ENCODE data around the gene MPO.

The MPO gene

DNA sequence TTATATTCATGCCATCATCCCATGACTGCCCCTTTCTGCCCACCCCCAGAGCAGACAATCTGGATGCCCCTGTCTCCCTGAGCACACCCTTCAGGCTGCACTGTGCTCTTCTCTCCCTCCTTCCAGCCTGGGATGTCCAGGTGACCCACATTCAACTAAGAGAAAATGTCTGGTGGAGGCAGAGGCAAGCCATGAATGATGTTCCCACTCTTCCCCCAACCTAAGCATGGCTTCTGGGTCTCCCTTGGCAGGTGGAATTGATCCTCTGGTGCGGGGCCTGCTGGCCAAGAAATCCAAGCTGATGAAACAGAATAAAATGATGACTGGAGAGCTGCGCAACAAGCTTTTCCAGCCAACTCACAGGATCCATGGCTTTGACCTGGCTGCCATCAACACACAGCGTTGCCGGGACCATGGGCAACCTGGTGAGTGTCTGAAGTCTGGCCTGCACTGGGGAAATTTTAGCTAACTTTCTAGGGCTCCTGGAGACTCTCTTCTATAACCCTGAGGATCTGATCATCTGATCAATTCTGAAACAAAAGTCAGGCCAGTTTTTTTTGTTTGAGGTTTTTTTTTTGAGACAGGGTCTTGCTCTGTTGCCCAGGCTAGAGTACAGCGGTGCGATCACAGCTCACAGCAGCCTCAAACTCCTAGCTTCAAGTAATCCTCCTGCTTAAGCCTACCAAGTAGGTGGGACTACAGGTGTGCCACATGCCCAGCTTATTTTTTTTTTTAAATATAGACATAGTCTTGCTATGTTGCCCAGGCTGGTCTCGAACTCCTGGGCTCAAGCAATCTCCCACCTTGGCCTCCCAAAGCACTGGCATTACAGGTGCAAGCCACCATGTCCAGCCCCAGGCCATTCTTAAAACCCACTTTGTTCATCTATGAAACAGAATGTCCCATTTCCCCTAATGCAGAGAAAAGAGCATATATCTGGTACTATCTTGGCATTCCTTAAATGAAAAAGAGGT is 14.5 kb downstream of the MPO start:
- DNase-seq (ENCODE audit: low read depth in 2 of 2): no peak

DNA sequence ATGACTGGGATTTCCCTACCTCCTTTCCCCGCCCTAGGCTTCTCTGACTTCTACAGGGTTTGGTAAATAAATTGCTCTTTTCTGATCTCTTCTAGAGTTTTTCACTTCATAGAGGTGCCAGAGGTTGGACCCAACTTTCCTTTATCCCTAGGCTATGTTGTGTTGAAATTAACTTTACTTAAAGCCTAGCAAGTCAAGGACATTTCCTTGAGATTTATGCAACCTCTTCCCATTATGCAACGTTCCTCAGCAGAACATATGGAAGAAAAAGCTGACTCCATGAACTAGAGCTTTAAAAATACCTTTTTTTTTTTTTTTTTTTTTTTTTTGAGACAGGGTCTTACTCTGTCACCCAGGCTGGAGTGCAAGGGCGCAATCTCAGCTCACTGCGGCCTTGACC is 15.5 kb downstream of the MPO start:
- no peak for DNase-seq (ENCODE audit: low read depth in 2 of 2)

DNA sequence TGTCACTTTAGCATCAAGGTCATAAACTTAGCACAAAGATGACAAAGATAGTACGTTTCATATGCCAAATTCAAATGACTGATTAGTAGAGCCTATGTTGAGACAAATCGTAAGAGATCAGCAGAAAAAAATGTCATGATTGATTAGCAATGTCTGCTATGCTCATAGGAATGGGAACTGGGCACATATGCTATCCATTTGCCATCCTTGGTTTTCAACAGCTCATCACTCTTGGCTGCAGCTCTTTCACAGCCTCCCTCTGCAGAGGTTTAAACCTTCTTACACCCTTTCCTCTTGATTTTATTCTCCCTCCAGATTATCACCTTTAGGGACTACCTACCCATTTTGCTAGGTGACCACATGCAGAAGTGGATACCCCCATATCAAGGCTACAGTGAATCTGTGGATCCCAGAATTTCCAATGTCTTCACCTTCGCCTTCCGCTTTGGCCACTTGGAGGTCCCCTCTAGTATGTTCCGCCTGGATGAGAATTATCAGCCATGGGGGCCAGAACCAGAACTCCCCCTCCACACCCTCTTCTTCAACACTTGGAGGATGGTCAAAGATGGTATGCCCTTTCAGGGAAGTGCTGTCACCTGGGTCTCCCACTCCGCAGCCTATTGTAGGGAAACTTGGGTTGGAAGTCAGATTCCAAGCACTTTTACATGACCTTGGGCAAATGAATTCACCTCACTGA is 16.2 kb downstream of the MPO start:
- DNase-seq (ENCODE audit: low read depth in 2 of 2): no peak

DNA sequence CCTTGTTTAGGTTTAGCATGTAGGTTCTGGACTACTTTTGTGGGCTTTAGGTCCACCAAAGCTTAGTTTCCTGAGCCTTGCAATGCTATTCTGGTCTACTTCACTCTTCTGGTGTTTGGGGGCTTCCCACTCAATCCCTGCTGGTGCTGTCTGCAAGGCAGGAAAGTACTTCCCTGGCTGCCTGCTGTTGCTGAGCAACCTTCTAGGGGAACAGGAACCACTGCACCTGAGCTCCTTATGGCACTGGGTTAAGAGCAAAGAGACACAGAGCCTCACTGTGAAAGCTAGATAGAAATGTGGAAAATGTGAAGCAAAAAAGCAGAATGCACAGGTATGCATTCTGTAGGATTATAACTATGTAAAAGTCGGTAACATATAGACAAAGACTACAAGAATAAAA is 17.0 kb downstream of the MPO start:
- DNase-seq (ENCODE audit: low read depth in 2 of 2): no peak

DNA sequence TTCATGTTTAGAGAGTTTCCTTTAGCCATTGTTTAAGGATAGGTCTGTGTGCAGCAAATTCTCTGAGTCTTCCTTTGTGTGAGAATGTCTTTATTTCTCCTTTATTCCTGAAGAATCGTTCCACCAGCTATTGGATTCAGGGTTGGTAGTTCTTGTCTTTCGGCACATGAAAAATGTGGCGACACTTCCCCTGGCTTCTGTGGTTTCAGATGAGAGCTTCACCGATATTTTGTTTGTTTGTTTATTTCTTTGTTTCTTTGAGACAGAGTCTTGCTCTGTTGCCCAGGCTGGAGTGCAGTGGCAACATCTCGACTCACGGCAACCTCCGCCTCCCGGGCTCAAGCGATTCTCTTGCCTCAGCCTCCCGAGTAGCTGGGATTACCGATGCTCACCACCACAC is 18.6 kb downstream of the MPO start:
- no peak for DNase-seq (ENCODE audit: low read depth in 2 of 2)

DNA sequence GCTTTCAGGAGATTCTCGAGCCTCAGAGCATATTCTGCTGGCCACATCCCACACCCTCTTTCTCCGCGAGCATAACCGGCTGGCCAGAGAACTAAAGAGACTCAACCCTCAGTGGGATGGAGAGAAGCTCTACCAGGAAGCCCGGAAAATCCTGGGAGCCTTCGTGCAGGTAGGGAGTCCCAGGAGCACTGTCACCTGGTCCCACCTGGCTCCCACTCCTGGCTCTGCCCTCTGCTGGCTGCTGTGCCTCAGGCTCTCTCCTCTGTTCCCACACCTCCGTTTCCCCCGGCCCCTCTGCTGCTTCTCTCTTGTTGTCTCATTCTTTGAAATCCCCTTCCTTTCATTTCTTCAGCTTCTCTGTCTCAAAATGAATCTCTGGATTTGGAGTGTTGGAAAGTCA is 25.9 kb downstream of the MPO start:
- DNase-seq (ENCODE audit: low read depth in 2 of 2): no peak

DNA sequence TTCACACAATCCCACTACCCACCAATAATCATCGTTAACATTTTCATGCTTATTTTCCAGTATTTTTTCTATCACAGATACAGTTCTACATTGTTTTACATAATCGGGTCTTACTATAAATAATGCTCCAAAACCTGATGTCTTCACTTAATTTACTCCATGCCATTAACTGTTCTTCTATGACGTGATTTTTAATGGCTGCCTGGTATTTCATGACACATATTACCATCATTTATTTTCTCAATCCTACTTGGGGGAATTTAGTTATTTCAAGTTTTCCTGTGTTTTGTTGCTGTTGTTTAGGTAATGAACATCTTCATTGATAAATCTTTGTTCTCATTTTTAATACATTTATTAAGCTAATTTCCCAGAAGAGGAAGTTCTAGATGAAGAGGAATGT is 27.7 kb downstream of the MPO start:
- DNase-seq (ENCODE audit: low read depth in 2 of 2): no peak

DNA sequence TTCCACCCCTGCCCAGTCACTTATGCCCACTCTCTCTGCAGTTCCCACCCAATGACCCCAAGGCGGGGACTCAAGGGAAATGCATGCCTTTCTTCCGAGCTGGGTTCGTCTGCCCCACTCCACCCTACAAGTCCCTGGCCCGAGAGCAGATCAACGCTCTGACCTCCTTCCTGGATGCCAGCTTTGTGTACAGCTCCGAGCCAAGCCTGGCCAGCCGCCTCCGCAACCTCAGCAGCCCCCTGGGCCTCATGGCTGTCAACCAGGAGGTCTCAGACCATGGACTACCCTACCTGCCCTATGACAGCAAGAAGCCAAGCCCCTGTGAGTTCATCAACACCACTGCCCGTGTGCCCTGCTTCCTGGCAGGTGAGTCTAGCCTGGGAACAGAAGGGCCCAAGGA is 28.6 kb downstream of the MPO start:
- no peak for DNase-seq (ENCODE audit: low read depth in 2 of 2)

DNA sequence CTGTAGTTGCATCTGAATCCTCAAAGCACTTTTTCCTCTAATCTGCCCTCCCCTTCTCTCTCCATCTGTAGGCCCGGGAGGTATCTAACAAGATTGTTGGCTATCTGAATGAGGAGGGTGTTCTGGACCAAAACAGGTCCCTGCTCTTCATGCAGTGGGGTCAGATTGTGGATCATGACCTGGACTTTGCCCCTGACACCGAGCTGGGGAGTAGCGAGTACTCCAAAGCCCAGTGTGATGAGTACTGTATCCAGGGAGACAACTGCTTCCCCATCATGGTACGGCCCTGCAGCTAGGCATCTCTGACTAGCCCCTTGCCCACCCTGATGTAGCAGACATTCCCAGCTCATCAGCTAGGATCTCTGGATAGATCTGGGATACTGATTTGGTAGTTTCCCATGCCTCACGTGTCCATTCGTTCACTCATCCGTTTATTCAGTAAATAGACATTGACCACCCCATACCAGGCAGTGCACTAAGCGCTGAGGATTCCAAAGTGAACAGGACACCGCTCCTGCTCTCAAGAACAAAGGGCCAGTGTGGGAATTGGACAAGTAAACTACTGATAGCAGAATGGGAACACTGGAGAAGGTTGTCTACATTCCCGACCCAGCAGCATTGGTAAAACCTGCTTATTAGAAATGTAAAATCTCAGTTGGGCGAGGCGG is 30.3 kb downstream of the MPO start:
- DNase-seq (ENCODE audit: low read depth in 2 of 2): no peak

DNA sequence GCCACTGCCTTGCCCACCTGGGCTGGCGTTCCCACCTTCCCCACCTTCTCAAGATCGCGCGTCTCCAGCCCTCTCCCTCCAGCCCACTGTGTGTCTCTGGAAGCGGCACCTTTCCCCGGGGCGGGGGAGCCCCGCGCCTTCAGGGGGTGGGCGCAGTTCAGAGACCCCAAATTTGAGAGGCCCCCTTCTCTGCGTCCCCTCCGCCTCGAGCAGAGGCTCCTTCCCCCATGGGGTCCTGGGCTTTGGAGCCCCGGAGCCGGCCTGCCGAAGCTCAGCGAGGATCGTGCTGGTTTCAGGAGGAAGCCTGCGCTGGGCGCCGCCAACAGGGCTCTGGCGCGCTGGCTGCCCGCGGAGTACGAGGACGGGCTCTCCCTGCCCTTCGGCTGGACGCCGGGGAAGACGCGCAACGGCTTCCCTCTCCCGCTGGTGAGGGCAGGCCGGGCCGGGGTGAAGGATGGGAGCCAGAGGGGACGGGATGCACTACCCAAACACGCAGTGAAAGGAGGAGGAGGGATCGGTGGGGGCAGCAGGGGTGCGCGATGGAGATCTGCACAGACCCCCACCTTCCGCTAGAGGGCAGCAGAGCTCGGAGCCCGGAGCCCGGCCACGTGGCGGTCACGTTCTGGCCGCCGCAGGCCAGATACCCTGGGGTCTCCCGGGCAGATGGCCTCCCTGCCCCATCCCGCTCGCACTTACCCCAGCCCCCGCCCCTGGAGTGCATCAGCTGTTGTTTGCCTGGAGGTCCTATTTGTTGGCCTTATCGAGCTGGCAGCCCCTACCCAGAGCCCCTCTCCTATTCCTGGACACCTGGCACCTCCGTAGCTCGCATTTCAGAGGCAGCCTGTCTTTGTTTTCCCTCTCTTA is 31.2 kb downstream of the MPO start:
- DNase-seq (ENCODE audit: low read depth in 2 of 2): peak; percentile 50 to 62

DNA sequence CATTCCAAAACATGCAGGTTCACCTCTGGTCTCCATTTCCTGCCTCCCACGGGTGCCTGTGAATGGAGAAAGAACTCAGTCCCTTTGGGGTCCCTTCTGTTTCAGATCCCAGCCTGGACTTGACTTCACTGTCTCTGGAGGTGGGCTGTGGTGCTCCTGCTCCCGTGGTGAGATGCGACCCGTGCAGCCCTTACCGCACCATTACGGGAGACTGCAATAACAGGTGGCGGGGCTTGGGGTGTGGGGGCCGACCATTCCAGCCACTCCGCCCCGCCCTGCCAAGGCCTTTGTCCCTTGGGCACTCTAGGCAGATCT is 31.8 kb downstream of the MPO start:
- DNase-seq (ENCODE audit: low read depth in 2 of 2): no peak

DNA sequence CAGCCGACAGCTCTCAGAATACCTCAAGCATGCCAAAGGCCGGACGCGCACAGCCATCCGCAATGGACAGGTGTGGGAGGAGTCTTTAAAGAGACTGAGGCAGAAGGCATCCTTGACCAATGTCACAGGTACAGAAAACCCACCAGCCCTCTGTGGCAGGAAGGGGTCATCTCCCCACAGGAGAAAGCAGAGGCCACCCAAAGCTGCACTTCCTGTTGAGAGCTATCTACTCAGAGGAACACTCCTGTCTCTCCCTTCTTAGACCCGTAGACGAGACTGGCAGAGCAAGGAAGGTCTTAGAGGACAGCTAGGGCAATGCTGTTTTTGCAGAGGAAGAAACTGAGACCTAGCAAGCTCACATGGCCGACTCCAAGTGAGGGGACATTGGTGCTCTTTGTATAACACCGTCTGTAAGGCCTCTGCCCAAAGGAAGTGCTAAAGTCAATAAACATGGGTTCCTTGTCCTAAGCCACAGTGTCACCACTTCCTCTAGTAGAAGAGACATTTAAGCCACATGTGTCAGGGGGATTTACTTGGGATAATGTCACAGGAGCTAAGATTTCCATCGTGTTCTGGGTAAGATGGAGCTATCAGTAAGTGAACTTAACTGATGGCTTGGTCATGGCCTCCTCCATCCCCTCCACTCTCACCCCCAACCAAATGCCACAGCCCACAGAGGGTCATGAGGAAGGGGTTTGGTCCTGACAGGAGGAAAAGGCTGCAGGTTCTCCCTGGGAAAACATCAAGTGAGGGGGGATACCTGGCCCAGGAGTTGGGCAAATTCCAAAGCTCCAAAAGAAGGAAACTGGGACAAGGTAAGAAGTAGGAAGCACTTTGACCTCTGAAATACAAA is 33.0 kb downstream of the MPO start:
- DNase-seq (ENCODE audit: low read depth in 2 of 2): no peak

DNA sequence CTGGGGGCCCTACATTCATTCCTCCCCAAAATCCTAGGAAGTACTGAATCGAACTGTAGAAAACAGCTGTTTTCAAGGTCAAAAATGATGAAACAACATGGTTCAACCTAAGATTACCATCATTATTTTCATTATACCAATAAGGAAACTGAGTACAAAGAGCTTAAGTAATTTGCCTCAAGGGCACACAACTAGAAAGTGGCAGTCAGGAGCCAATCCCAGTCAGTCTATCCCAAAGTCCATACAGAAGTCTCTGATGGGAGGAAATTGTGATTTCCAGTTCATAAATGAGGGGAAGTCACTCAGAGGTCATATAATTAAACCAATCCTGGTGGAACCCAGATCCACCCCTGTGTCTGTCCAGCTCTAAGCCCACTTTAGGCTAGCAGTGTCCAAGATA is 34.0 kb downstream of the MPO start:
- no peak for DNase-seq (ENCODE audit: low read depth in 2 of 2)

DNA sequence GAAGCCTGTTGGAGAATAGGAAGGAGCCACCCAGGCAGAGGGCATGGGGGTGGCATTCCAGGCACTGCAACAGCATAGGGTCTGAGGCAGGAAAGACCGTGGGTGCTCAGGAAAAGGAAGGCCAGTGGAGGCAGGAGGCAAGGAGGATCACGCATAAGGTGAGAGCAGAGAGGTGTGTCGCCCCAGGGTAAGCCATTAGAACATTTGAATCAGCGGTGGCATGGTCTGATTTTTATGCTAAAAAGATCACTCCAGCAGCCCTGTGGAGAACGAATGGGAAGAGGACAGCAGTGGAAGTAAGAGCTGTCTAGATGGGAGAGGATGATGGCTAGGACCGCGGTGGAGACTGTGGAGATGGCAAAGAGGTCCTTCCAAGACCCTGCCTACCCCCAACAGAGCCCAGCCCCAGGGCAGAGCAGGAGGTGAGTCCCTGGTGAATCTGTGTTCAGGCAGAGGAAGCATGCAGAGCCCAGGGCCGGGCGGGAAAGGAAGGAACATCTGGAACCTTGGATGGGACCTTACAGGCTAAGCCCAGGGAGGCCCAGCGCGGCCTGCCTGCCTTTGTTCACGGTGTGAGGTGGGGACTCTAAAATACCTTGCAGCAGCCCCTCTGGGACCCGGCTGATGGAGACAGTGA is 34.5 kb downstream of the MPO start:
- no peak for DNase-seq (ENCODE audit: low read depth in 2 of 2)

DNA sequence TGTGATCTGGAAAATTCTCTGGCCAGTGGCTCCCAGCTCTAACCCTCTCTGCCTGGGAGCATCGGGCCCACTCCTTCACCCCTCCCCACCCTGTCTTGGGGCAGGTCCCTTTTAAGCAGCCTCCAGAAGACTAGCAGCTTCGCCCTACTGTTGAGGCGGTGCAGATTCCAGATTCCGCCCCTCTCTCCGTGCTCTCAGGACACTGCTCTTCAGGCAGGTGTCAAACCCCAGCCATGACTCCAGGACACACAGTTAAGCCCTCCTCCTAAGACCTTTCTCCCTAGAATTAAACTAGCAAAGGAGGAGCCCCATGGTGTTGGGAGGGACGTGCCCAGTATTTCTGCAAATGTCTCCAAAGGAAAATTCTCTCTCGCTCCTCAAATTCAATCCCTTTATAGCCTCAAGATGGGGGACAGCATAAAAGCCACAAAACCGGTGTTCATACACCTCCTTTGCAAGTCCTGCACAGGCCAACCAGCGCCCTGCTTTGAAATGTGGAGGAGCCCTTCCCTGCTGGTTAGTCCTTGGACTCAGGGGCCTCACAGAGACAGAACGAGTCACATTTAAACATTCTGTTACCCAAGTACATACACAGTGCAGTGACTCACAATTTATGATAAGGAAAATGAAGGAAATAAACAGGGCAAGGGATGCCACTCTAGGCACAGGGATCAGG is 35.2 kb downstream of the MPO start:
- no peak for DNase-seq (ENCODE audit: low read depth in 2 of 2)

DNA sequence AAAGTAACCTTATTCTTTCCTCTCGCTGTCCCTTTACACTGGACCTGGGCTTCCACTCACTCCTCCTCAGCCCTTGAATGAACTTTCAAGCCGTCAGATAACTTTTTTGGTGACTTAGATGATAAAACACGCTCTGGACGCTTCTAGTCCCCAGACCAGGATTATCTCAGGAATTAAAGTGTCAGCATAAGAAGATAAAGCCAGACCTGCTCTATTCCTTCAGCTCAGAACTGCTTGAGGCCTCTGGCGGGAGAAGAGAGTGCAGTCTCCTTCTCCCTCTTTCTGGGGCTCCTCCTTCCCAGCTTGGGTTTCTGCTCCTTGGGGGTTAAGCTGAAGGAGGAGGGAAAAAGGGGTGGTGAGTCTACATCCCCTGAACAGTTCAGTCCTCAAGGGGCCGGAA is 35.8 kb downstream of the MPO start:
- no peak for DNase-seq (ENCODE audit: low read depth in 2 of 2)

DNA sequence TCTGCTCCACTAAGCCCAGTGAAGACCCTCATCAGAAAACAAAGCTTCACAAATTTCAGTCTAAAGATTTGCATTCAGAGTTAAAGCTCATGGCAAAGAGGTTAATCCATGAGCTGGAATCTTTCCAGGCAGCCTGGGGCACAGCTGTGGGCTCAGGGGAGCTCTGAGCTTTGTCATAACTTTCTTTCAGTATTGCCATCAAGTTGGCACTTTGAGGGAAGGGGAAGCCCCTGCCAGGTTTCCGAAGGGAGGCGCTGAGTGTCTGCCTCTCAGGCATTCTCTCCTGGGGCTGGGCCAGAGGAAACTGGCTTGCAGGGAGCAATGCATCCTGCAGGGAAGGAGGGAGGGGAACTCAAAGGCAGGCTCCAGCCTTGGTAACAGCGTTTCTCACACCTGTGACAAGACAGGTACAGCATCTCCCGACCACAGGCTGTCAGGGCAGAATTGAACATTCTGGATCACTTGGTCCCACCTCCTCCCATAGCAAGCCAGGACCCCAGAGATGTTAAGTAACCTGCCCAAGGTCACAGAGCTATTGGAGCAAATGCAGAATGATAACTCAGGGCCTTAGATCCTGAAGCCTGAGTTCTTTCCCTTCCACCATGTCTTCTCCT is 38.5 kb downstream of the MPO start:
- DNase-seq (ENCODE audit: low read depth in 2 of 2): no peak

DNA sequence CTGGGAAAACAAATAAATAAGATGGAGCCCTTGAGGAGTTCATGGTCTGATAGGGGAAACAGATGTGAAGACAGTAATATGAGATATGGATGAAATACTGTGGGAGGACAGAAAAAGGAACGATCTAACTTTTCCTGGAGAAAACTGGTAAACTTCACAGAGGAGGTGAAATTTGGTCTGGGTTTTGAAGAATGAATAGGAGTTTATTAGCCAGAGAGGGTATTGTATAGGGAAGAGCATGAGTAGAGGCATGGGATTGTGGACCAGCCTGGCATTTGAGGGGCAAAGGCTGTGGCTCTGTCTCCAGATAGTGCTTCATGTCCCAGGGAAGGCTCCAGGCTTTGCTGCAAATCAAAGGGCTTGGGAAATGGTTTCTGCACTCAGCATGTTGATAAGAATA is 40.7 kb downstream of the MPO start:
- no peak for DNase-seq (ENCODE audit: low read depth in 2 of 2)

DNA sequence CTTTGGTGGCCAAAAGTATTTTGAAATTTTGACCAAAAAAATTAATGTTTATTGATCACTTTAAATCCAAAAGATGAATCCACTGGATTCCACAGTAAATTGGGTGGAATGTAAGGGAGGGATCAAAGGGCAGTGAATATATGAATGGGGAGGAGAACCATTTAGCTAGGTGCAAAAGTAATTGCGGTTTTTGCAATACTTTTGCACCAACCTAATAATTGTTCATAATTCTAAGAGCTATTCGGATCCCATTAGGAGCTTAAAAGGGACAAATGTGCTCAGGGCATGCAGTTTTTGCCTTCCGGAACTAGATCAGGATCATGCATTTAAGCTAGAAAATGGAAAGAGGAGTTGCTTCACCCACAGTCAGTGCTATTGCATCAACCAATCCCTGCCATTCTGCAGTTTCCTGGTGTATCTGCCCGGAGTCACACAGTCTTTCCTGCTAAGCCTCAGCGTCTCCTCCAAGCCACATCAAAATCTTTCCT is 42.5 kb downstream of the MPO start, which contains the start of gene LPO:
Gene LPO (plus strand): TSS at position 438 of the 488 bp plus-strand sequence. CDS start 4,396 bp downstream, outside the sequence.
- no peak for DNase-seq (ENCODE audit: low read depth in 2 of 2)
